UCSD-AML1 (cell line): ENCODE results near the gene CLEC19A.

ENCODE experiments used
- DNase-seq: peaks from one replicate; lab custom pipeline; 2025; ENCODE audit not compliant: unreplicated experiment; lab: John Stamatoyannopoulos, UW

The CLEC19A gene

GRCh38 chr16:19285431-19285830, at the start of gene CLEC19A:
TSS of gene CLEC19A (plus strand) at chr16:19285731. CDS start at chr16:19285852, 121 bp downstream.
- DNase-seq: no peak

- DNase-seq: no peak
These were observed 49.6 kb upstream of the CLEC19A start for GRCh38 chr16:19235886-19236285.

- no peak for DNase-seq
These were observed 48.8 kb upstream of the CLEC19A start for GRCh38 chr16:19236561-19237209.

- no peak for DNase-seq
These were observed 47.1 kb upstream of the CLEC19A start for GRCh38 chr16:19238406-19238805.

- no peak for DNase-seq
These were observed 45.9 kb upstream of the CLEC19A start for GRCh38 chr16:19239511-19240155.

GRCh38 chr16:19240494-19240893, 45.0 kb upstream of the CLEC19A start:
- DNase-seq: no peak

- DNase-seq: no peak
These were observed 44.0 kb upstream of the CLEC19A start for GRCh38 chr16:19241512-19241911.

GRCh38 chr16:19242186-19242585, 43.3 kb upstream of the CLEC19A start:
- DNase-seq: no peak

GRCh38 chr16:19242987-19243575, 42.5 kb upstream of the CLEC19A start:
- no peak for DNase-seq

- DNase-seq: no peak
These were observed 40.1 kb upstream of the CLEC19A start for GRCh38 chr16:19245326-19245925.

- DNase-seq: no peak
These were observed 32.6 kb upstream of the CLEC19A start for GRCh38 chr16:19252904-19253303.

- no peak for DNase-seq
These were observed 30.9 kb upstream of the CLEC19A start for GRCh38 chr16:19254611-19255010.

- DNase-seq: no peak
These were observed 21.3 kb upstream of the CLEC19A start for GRCh38 chr16:19264123-19264673.

GRCh38 chr16:19265380-19265930, 20.1 kb upstream of the CLEC19A start:
- no peak for DNase-seq

GRCh38 chr16:19266774-19267173, 18.8 kb upstream of the CLEC19A start:
- DNase-seq: no peak

GRCh38 chr16:19269098-19269497, 16.4 kb upstream of the CLEC19A start:
- no peak for DNase-seq

- no peak for DNase-seq
These were observed 11.2 kb upstream of the CLEC19A start for GRCh38 chr16:19274165-19274797.

GRCh38 chr16:19278403-19278802, 7.1 kb upstream of the CLEC19A start:
- DNase-seq: no peak

- no peak for DNase-seq
These were observed 4.3 kb upstream of the CLEC19A start for GRCh38 chr16:19281246-19281645.

GRCh38 chr16:19282101-19282500, 3.4 kb upstream of the CLEC19A start:
- DNase-seq: no peak

- no peak for DNase-seq
These were observed 1.9 kb upstream of the CLEC19A start for GRCh38 chr16:19283637-19284036.
